ENCODE results near the gene HTR2C. TPM values are rescaled to one million over a fixed set of nuclear protein-coding genes. Genes with fewer than 3 reads are reported as not detected.
"Not testable (repeated sequence)": the region's sequence is repeated elsewhere in the genome, so short reads cannot be mapped to it uniquely, and the experiment has no call there.

HTR2C gene
- total and polyA plus RNA-seq, 4 donors, result 11.2 to 47.4 (median 23.1) TPM

GRCh38 chrX:114700533-114700932 lies 116.6 kb downstream of the HTR2C start:
- DNase-seq (ENCODE audit: low read depth in 4 of 6, low spot score in 6 of 6); H3K4me1 ChIP-seq (ENCODE audit: control insufficient read depth, insufficient read depth, low read length); H3K27me3 ChIP-seq (ENCODE audit: control insufficient read depth, insufficient read depth, low read length); H3K27ac ChIP-seq (ENCODE audit: low read depth, low read length); H3K4me3 ChIP-seq (ENCODE audit: low read depth, low read length); H3K36me3 ChIP-seq (ENCODE audit: control insufficient read depth, insufficient read depth, low read length); H3K9me3 ChIP-seq (ENCODE audit: control insufficient read depth, insufficient read depth, low read length): not testable (repeated sequence)
- WGBS (ENCODE audit: insufficient coverage), result 85% methylated on average over 8 of the region's 17 CpGs

GRCh38 chrX:114709406-114709805 lies 125.5 kb downstream of the HTR2C start:
- WGBS (ENCODE audit: insufficient coverage), result 20% methylated on average over 1 of the region's 1 CpG
- H3K4me3 ChIP-seq (ENCODE audit: low read depth, low read length), result no peak overlapping the region
- no peaks in the 10 kb centered on the region for H3K36me3 ChIP-seq (ENCODE audit: control insufficient read depth, insufficient read depth, low read length)
- H3K4me1 ChIP-seq (ENCODE audit: control insufficient read depth, insufficient read depth, low read length), result no peaks in the 10 kb centered on the region
- H3K9me3 ChIP-seq (ENCODE audit: control insufficient read depth, insufficient read depth, low read length), result no peaks in the 10 kb centered on the region
- peak in 1 of 6 donors; percentile 62 for DNase-seq (ENCODE audit: low read depth in 4 of 6, low spot score in 6 of 6)
- no peaks in the 10 kb centered on the region for H3K27me3 ChIP-seq (ENCODE audit: control insufficient read depth, insufficient read depth, low read length)
- no peak overlapping the region for H3K27ac ChIP-seq (ENCODE audit: low read depth, low read length)

- Histone ChIP-seq H3K27me3 (ENCODE audit: control insufficient read depth, insufficient read depth, low read length) (no peaks in the 10 kb centered on the region), H3K9me3 (ENCODE audit: control insufficient read depth, insufficient read depth, low read length) (no peaks in the 10 kb centered on the region), H3K36me3 (ENCODE audit: control insufficient read depth, insufficient read depth, low read length) (no peaks in the 10 kb centered on the region), H3K4me1 (ENCODE audit: control insufficient read depth, insufficient read depth, low read length) (no peaks in the 10 kb centered on the region), H3K4me3 (ENCODE audit: low read depth, low read length) (no peak overlapping the region), H3K27ac (ENCODE audit: low read depth, low read length) (no peak overlapping the region)
- DNase-seq (ENCODE audit: low read depth in 4 of 6, low spot score in 6 of 6), result no peak
- WGBS (ENCODE audit: insufficient coverage), result no CpG with 5 or more reads among the region's 1 CpG
These were observed 126.7 kb downstream of the HTR2C start for GRCh38 chrX:114710571-114710970.

GRCh38 chrX:114712466-114712865 lies 128.6 kb downstream of the HTR2C start:
- Histone ChIP-seq H3K4me1 (ENCODE audit: control insufficient read depth, insufficient read depth, low read length) (no peaks in the 10 kb centered on the region), H3K9me3 (ENCODE audit: control insufficient read depth, insufficient read depth, low read length) (no peaks in the 10 kb centered on the region), H3K36me3 (ENCODE audit: control insufficient read depth, insufficient read depth, low read length) (no peaks in the 10 kb centered on the region), H3K27me3 (ENCODE audit: control insufficient read depth, insufficient read depth, low read length) (no peaks in the 10 kb centered on the region), H3K4me3 (ENCODE audit: low read depth, low read length) (no peak overlapping the region), H3K27ac (ENCODE audit: low read depth, low read length) (no peak overlapping the region)
- no peak for DNase-seq (ENCODE audit: low read depth in 4 of 6, low spot score in 6 of 6)
- no CpG with 5 or more reads among the region's 3 CpGs for WGBS (ENCODE audit: insufficient coverage)

- DNase-seq (ENCODE audit: low read depth in 4 of 6, low spot score in 6 of 6), result no peak
- Histone ChIP-seq H3K9me3 (ENCODE audit: control insufficient read depth, insufficient read depth, low read length) (no peaks in the 10 kb centered on the region), H3K4me1 (ENCODE audit: control insufficient read depth, insufficient read depth, low read length) (no peaks in the 10 kb centered on the region), H3K36me3 (ENCODE audit: control insufficient read depth, insufficient read depth, low read length) (no peaks in the 10 kb centered on the region), H3K4me3 (ENCODE audit: low read depth, low read length) (no peak overlapping the region), H3K27me3 (ENCODE audit: control insufficient read depth, insufficient read depth, low read length) (no peaks in the 10 kb centered on the region), H3K27ac (ENCODE audit: low read depth, low read length) (no peak overlapping the region)
- WGBS (ENCODE audit: insufficient coverage), result no CpG with 5 or more reads among the region's 3 CpGs
These were observed 131.2 kb downstream of the HTR2C start for GRCh38 chrX:114715096-114715495.

- no peaks in the 10 kb centered on the region for H3K27me3 ChIP-seq (ENCODE audit: control insufficient read depth, insufficient read depth, low read length)
- H3K4me1 ChIP-seq (ENCODE audit: control insufficient read depth, insufficient read depth, low read length), result no peaks in the 10 kb centered on the region
- DNase-seq (ENCODE audit: low read depth in 4 of 6, low spot score in 6 of 6), result peak in 1 of 6 donors; percentile 4
- no peaks in the 10 kb centered on the region for H3K9me3 ChIP-seq (ENCODE audit: control insufficient read depth, insufficient read depth, low read length)
- WGBS (ENCODE audit: insufficient coverage), result 10% methylated on average over 2 of the region's 6 CpGs
- H3K36me3 ChIP-seq (ENCODE audit: control insufficient read depth, insufficient read depth, low read length), result no peaks in the 10 kb centered on the region
- no peak overlapping the region for H3K4me3 ChIP-seq (ENCODE audit: low read depth, low read length)
- H3K27ac ChIP-seq (ENCODE audit: low read depth, low read length), result no peak overlapping the region
These were observed 134.0 kb downstream of the HTR2C start for GRCh38 chrX:114717921-114718320.

- Histone ChIP-seq H3K27ac (ENCODE audit: low read depth, low read length) (no peak overlapping the region), H3K4me3 (ENCODE audit: low read depth, low read length) (no peak overlapping the region), H3K9me3 (ENCODE audit: control insufficient read depth, insufficient read depth, low read length) (peaks cover 4% of the 10 kb centered on the region), H3K4me1 (ENCODE audit: control insufficient read depth, insufficient read depth, low read length) (no peaks in the 10 kb centered on the region), H3K27me3 (ENCODE audit: control insufficient read depth, insufficient read depth, low read length) (no peaks in the 10 kb centered on the region), H3K36me3 (ENCODE audit: control insufficient read depth, insufficient read depth, low read length) (no peaks in the 10 kb centered on the region)
- DNase-seq (ENCODE audit: low read depth in 4 of 6, low spot score in 6 of 6), result no peak
- WGBS (ENCODE audit: insufficient coverage), result no CpG with 5 or more reads among the region's 1 CpG
These were observed 182.7 kb downstream of the HTR2C start for GRCh38 chrX:114766541-114766940.

GRCh38 chrX:114774691-114775090 lies 190.8 kb downstream of the HTR2C start:
- DNase-seq (ENCODE audit: low read depth in 4 of 6, low spot score in 6 of 6), result no peak
- H3K27me3 ChIP-seq (ENCODE audit: control insufficient read depth, insufficient read depth, low read length), result no peaks in the 10 kb centered on the region
- H3K27ac ChIP-seq (ENCODE audit: low read depth, low read length), result no peak overlapping the region
- H3K4me3 ChIP-seq (ENCODE audit: low read depth, low read length), result no peak overlapping the region
- H3K36me3 ChIP-seq (ENCODE audit: control insufficient read depth, insufficient read depth, low read length), result no peaks in the 10 kb centered on the region
- H3K4me1 ChIP-seq (ENCODE audit: control insufficient read depth, insufficient read depth, low read length), result no peaks in the 10 kb centered on the region
- 77% methylated on average over 1 of the region's 1 CpG for WGBS (ENCODE audit: insufficient coverage)
- H3K9me3 ChIP-seq (ENCODE audit: control insufficient read depth, insufficient read depth, low read length), result peaks cover 2% of the 10 kb centered on the region

- Histone ChIP-seq H3K4me3 (ENCODE audit: low read depth, low read length) (no peak overlapping the region), H3K36me3 (ENCODE audit: control insufficient read depth, insufficient read depth, low read length) (no peaks in the 10 kb centered on the region), H3K4me1 (ENCODE audit: control insufficient read depth, insufficient read depth, low read length) (no peaks in the 10 kb centered on the region), H3K9me3 (ENCODE audit: control insufficient read depth, insufficient read depth, low read length) (peaks cover 4% of the 10 kb centered on the region), H3K27ac (ENCODE audit: low read depth, low read length) (no peak overlapping the region), H3K27me3 (ENCODE audit: control insufficient read depth, insufficient read depth, low read length) (no peaks in the 10 kb centered on the region)
- no peak for DNase-seq (ENCODE audit: low read depth in 4 of 6, low spot score in 6 of 6)
- WGBS (ENCODE audit: insufficient coverage), result no CpG with 5 or more reads among the region's 1 CpG
These were observed 199.0 kb downstream of the HTR2C start for GRCh38 chrX:114782925-114783324.

GRCh38 chrX:114787061-114787460 lies 203.2 kb downstream of the HTR2C start:
- Histone ChIP-seq H3K4me3 (ENCODE audit: low read depth, low read length) (no peak overlapping the region), H3K9me3 (ENCODE audit: control insufficient read depth, insufficient read depth, low read length) (peaks cover 4% of the 10 kb centered on the region), H3K36me3 (ENCODE audit: control insufficient read depth, insufficient read depth, low read length) (no peaks in the 10 kb centered on the region), H3K27me3 (ENCODE audit: control insufficient read depth, insufficient read depth, low read length) (no peaks in the 10 kb centered on the region), H3K4me1 (ENCODE audit: control insufficient read depth, insufficient read depth, low read length) (no peaks in the 10 kb centered on the region), H3K27ac (ENCODE audit: low read depth, low read length) (no peak overlapping the region)
- DNase-seq (ENCODE audit: low read depth in 4 of 6, low spot score in 6 of 6), result peak in 1 of 6 donors; percentile 62
- 77% methylated on average over 3 of the region's 3 CpGs for WGBS (ENCODE audit: insufficient coverage)
